ENCODE measurements around the gene KANSL3. TPM values are rescaled to one million over a fixed set of nuclear protein-coding genes. Genes with fewer than 3 reads are reported as not detected.

The KANSL3 gene
- total and polyA plus RNA-seq, 7 donors = 12.0 to 55.0 (median 35.4) TPM

GRCh38 chr2:96594691-96595152, 43.4 kb downstream of the KANSL3 start:
- Histone ChIP-seq H3K27me3 (no peaks in the 10 kb centered on the region), H3K4me1 (no peaks in the 10 kb centered on the region), H3K4me3 (no peak overlapping the region), H3K36me3 (peaks cover 20 to 87% (median 48%) of the 10 kb centered on the region in 4 donors), H3K9me3 (no peaks in the 10 kb centered on the region), H3K27ac (no peak overlapping the region)
- no peak for TF ChIP-seq POLR2AphosphoS5 (IDR thresholded peaks at IDR 0.05)
- DNase-seq = no peak
- 78 to 90% methylated on average over 5 of the region's 5 CpGs for WGBS, 2 donors
- intact Hi-C loops (cut with DNase I) = no loop called here

DNA sequence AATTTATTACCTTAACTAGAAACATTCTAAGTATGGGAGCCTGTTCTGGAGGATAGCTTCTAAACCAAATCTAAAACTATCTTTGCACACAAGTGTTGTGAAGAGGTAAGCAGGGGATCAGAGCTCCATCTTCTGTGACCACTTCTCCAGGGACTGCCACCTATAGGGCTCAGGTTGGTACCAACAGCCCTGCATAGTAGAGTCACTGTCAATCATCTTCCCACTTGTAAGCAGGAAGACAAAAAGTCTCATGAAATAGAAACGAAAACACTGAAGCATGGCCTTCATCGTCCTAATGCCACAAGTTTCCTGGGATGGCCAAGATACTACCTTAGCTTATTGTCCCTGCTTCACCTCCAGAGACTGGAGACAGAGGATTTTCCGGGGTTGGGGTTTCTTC, 43.8 kb downstream of the KANSL3 start:
- no peak for TF ChIP-seq POLR2A (IDR thresholded peaks at IDR 0.05)
- TF ChIP-seq POLR2AphosphoS5 (IDR thresholded peaks at IDR 0.05) = no peak
- no peak for TF ChIP-seq EP300 (IDR thresholded peaks at IDR 0.05)
- no peak for TF ChIP-seq CTCF (IDR thresholded peaks at IDR 0.05)
- 67 to 84% methylated on average over 3 of the region's 3 CpGs for WGBS, 2 donors
- Histone ChIP-seq H3K27me3 (no peaks in the 10 kb centered on the region), H3K4me3 (no peak overlapping the region), H3K36me3 (peaks cover 20 to 82% (median 47%) of the 10 kb centered on the region in 4 donors), H3K9me3 (no peaks in the 10 kb centered on the region), H3K4me1 (no peaks in the 10 kb centered on the region), H3K27ac (no peak overlapping the region)
- DNase-seq = no peak
- intact Hi-C loops (cut with DNase I) = no loop called here

DNA sequence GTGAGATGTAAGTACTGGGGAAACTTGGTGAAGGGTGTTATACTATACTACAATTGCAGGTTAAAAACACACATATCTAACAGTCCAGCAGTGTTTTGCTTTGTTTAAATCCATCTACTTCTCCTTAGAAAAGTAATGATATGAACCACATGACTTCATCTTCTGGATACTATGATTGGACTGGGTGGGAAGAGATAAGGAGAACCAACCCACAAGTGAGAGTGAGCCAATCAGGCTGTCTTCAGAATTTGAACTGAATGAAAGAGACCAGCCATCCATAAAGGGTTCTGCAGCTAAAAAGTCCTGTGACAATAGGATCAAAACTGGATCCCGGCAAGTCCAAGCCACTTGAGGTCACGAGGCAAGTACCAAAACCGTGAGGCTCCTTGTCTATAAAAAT, 46.6 kb downstream of the KANSL3 start:
- Histone ChIP-seq H3K4me1 (no peaks in the 10 kb centered on the region), H3K9me3 (no peaks in the 10 kb centered on the region), H3K27me3 (no peaks in the 10 kb centered on the region), H3K27ac (no peak overlapping the region), H3K36me3 (peaks cover 20 to 54% (median 36%) of the 10 kb centered on the region in 4 donors), H3K4me3 (no peak overlapping the region)
- no peak for DNase-seq
- intact Hi-C loops (cut with DNase I) = no loop called here
- no peak for TF ChIP-seq POLR2A (IDR thresholded peaks at IDR 0.05)
- TF ChIP-seq CTCF (IDR thresholded peaks at IDR 0.05) = no peak
- no peak for TF ChIP-seq POLR2AphosphoS5 (IDR thresholded peaks at IDR 0.05)
- TF ChIP-seq EP300 (IDR thresholded peaks at IDR 0.05) = no peak
- WGBS, 2 donors = 94 to 97% methylated on average over 3 of the region's 3 CpGs

DNA sequence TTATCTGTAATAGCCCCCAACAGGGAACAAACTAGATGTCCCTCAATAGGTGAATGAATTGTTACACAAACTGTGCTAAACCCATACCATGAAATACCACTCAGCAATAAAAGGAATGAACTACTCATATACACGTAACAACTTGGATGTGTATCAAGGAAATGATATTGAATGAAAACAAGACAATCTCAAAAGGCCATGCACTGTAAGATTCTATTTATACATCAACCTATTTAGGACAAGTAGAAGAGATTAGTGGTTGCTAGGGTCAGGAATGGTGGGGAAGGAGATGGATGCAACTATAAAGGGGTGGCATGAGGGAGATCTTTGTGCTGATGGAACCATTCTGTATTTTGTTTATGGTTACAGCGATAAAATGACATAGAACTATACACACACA, 47.1 kb downstream of the KANSL3 start:
- Histone ChIP-seq H3K27ac (no peak overlapping the region), H3K9me3 (no peaks in the 10 kb centered on the region), H3K36me3 (peaks cover 20 to 50% (median 32%) of the 10 kb centered on the region in 4 donors), H3K4me1 (no peaks in the 10 kb centered on the region), H3K27me3 (no peaks in the 10 kb centered on the region), H3K4me3 (no peak overlapping the region)
- WGBS, 2 donors = 41 to 72% methylated on average over 2 of the region's 2 CpGs
- intact Hi-C loops (cut with DNase I) = no loop called here
- TF ChIP-seq POLR2AphosphoS5 (IDR thresholded peaks at IDR 0.05) (no peak), CTCF (IDR thresholded peaks at IDR 0.05) (no peak), POLR2A (IDR thresholded peaks at IDR 0.05) (no peak), EP300 (IDR thresholded peaks at IDR 0.05) (no peak)
- no peak for DNase-seq

- intact Hi-C loops (cut with DNase I) = no loop called here
Measured at GRCh38 chr2:96587843-96588242, 50.3 kb downstream of the KANSL3 start.

More at GRCh38 chr2:96587843-96588242, 50.3 kb downstream of the KANSL3 start:
- no peak overlapping the region for H3K4me3 ChIP-seq
- TF ChIP-seq EP300 (IDR thresholded peaks at IDR 0.05) (no peak), CTCF (IDR thresholded peaks at IDR 0.05) (no peak), POLR2A (IDR thresholded peaks at IDR 0.05) (no peak), POLR2AphosphoS5 (IDR thresholded peaks at IDR 0.05) (no peak)
- no peak overlapping the region for H3K27ac ChIP-seq
- H3K36me3 ChIP-seq = peaks cover 0 to 27% (median 8%) of the 10 kb centered on the region in 4 donors
- DNase-seq = no peak
- H3K4me1 ChIP-seq = no peaks in the 10 kb centered on the region
- no peaks in the 10 kb centered on the region for H3K9me3 ChIP-seq
- no peaks in the 10 kb centered on the region for H3K27me3 ChIP-seq
- 96 to 100% methylated on average over 1 of the region's 1 CpG for WGBS, 2 donors
